Stomach (tissue), 9 donors: ENCODE measurements around the gene WWC1. TPM values are rescaled to one million over a fixed set of nuclear protein-coding genes. Genes with fewer than 3 reads are reported as not detected.
A peak's percentile ranks its signal among the peaks of the same experiment; 100 is the strongest.

Experiments
- DNase-seq, 2 donors: peaks; one replicate each; pipeline versions ENCODE4 v3.0.0 to v3.0.0-alpha.2; 2013 to 2019
- H3K27ac ChIP-seq, 5 donors: fragments of 200-600 bp in 4 of 5; sonication (generic) in 4 of 5; one replicate each; pipeline ENCODE4 v1.5.1; 2013 to 2019; ENCODE audit warnings: mild to moderate bottlenecking in 1 of 5, moderate library complexity in 1 of 5
- H3K27me3 ChIP-seq, 3 donors: fragments of 200-600 bp; sonication (generic); one replicate each; pipeline ENCODE4 v1.5.1; 2017 to 2019; ENCODE audit warnings: mixed run types in 1 of 3
- H3K36me3 ChIP-seq, 4 donors: fragments of 200-600 bp; sonication (generic); 1 replicate in 3 of 4; 2 replicates in 1 of 4; pipeline ENCODE4 v1.5.1; 2016 to 2019
- H3K4me1 ChIP-seq, 4 donors: fragments of 200-600 bp; sonication (generic); one replicate each; pipeline ENCODE4 v1.5.1; 2016 to 2019
- H3K4me3 ChIP-seq, 4 donors: fragments of 200-600 bp; sonication (generic) in 3 of 4; one replicate each; pipeline ENCODE4 v1.5.1; 2016 to 2019; ENCODE audit warnings: mild to moderate bottlenecking in 1 of 4
- H3K9me3 ChIP-seq, 4 donors: fragments of 200-600 bp; sonication (generic); one replicate each; pipeline ENCODE4 v1.5.1; 2016 to 2019
- EP300 ChIP-seq: sonication (generic); formaldehyde crosslinking; IDR thresholded peaks from one replicate; pipeline ENCODE4 v1.6.1; 2017; ENCODE audit warnings: antibody characterized with exemption
- POLR2A ChIP-seq, 4 donors: fragments of 450-650 bp; IDR thresholded peaks; one replicate each; pipeline ENCODE4 v1.6.1; 2016; ENCODE audit warnings: antibody characterized with exemption in 4 of 4, control low read depth in 2 of 4, mild to moderate bottlenecking in 1 of 4, moderate library complexity in 1 of 4
- POLR2AphosphoS5 ChIP-seq, 3 donors: sonication (generic); formaldehyde crosslinking; IDR thresholded peaks; one replicate each; pipeline ENCODE4 v1.6.1; 2016; ENCODE audit warnings: antibody characterized with exemption in 3 of 3
- WGBS, 5 donors: extraction: QIAGEN DNeasy Blood & Tissue Kit in 3 of 5; methylation state at CpG; one replicate each; pipeline versions ENCODE4 v1.1.5 to v1.1.7; 2013 to 2018; 5-methylcytosine and 5-hydroxymethylcytosine counted together
- intact Hi-C: fragments of 100-400 bp; cut with DNase I; formaldehyde crosslinking; loops from one replicate; pipeline ENCODE4 v1.15.1; 2023; ENCODE audit warnings: low total_unique reads
- polyA plus RNA-seq, 3 donors: library from polyadenylated mRNA; stranded (reverse); fragments of 200-250 nt; gene quantifications; one replicate each; pipeline ENCODE4 v1.2.3, GENCODE V29; 2013
- total RNA-seq, 5 donors: library from RNA; depleted of rRNA; stranded (reverse); fragments of >200 nt; gene quantifications; one replicate each; pipeline versions ENCODE4 v1.1.0 to v1.2.3, GENCODE V29; 2014 to 2016
- TF ChIP-seq, protein P1 (sequence below), 7 experiments: fragments of 450-650 bp in 4 of 7; fragments of 200-600 bp in 3 of 7; sonication (generic) in 3 of 7; IDR thresholded peaks; one replicate each; pipeline ENCODE4 v1.5.1; 2016 to 2019; ENCODE audit warnings: antibody characterized with exemption in 7 of 7, control low read depth in 2 of 7, mild to moderate bottlenecking in 1 of 7
- donor health status: healthy with polysubstance abuse.
- donor health status: Bipolar disorder and iron deficiency.
- donor health status: healthy.

The WWC1 gene
- total and polyA plus RNA-seq, 8 donors: 11.3 to 82.6 (median 33.4) TPM

DNA sequence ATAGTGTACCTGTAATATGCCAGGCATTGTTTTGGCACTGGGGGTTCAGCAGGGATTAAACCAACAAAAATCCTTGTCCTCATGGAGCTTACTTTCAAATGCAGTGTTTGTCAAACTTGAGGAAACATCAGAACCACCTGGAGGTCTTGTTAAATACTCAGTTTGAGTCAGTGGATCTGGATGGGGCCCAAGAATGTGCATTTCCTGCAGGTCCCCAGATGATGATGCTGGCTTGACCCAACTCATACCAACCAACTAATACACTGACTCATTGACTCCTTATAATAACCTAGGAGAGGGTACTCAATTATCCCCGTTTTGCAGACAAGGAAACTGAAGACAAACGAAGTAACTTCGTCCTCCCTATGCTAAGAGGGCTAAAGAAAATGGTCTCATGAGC is 11.3 kb downstream of the WWC1 start:
- Histone ChIP-seq H3K27ac (peak overlapping the region in 4 of 5 donors; percentile 66 to 86 (median 76)), H3K4me3 (no peak overlapping the region), H3K9me3 (no peaks in the 10 kb centered on the region), H3K36me3 (no peaks in the 10 kb centered on the region), H3K27me3 (no peaks in the 10 kb centered on the region), H3K4me1 (peaks cover 11 to 65% (median 20%) of the 10 kb centered on the region in 4 donors)
- intact Hi-C loops: no loop called here
- 67 to 79% (median 73%) methylated on average over 3 of the region's 3 CpGs for WGBS, 5 donors
- no peak for DNase-seq
- TF ChIP-seq EP300 (no peak), POLR2AphosphoS5 (IDR thresholded peaks at IDR 0.05) (no peak), POLR2A (IDR thresholded peaks at IDR 0.05) (no peak)
- TF ChIP-seq, protein P1, sequence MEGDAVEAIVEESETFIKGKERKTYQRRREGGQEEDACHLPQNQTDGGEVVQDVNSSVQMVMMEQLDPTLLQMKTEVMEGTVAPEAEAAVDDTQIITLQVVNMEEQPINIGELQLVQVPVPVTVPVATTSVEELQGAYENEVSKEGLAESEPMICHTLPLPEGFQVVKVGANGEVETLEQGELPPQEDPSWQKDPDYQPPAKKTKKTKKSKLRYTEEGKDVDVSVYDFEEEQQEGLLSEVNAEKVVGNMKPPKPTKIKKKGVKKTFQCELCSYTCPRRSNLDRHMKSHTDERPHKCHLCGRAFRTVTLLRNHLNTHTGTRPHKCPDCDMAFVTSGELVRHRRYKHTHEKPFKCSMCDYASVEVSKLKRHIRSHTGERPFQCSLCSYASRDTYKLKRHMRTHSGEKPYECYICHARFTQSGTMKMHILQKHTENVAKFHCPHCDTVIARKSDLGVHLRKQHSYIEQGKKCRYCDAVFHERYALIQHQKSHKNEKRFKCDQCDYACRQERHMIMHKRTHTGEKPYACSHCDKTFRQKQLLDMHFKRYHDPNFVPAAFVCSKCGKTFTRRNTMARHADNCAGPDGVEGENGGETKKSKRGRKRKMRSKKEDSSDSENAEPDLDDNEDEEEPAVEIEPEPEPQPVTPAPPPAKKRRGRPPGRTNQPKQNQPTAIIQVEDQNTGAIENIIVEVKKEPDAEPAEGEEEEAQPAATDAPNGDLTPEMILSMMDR (IDR thresholded peaks at IDR 0.05): no peak

- no peak for DNase-seq
- no peak overlapping the region for H3K4me3 ChIP-seq
- H3K27me3 ChIP-seq: no peaks in the 10 kb centered on the region
- peak overlapping the region; percentile 34 to 86 (median 44) for H3K27ac ChIP-seq
- TF ChIP-seq, protein P1 (IDR thresholded peaks at IDR 0.05): no peak
- no peak for TF ChIP-seq EP300
- TF ChIP-seq POLR2A (IDR thresholded peaks at IDR 0.05): no peak
- no peak for TF ChIP-seq POLR2AphosphoS5 (IDR thresholded peaks at IDR 0.05)
- no peaks in the 10 kb centered on the region for H3K9me3 ChIP-seq
- H3K36me3 ChIP-seq: no peaks in the 10 kb centered on the region
- H3K4me1 ChIP-seq: peaks cover 11 to 62% (median 20%) of the 10 kb centered on the region in 4 donors
- intact Hi-C loops: no loop called here
- 68 to 84% (median 70%) methylated on average over 5 of the region's 5 CpGs for WGBS, 5 donors
These were observed 12.1 kb downstream of the WWC1 start for GRCh38 chr5:168303393-168304025.

DNA sequence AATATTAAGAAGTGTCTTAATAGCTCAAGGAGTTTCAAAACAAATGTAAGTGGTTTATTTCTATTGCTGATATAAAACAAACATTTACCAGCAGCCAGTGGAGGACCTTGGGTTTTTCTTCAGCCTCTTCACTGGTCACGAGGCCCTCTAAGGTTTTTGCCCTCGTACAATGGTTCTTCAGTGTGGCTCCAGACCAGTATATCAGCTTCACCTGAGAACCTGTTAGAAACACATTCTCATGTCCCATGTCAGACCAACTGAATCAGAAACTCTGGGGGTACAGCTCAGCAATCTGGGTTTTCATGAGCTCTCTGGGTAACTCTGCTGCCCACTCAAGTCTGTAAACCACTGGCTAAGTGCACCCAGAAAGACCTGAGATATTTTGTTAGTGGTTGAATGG is 12.9 kb downstream of the WWC1 start:
- Histone ChIP-seq H3K9me3 (no peaks in the 10 kb centered on the region), H3K27me3 (no peaks in the 10 kb centered on the region), H3K4me3 (no peak overlapping the region), H3K27ac (peak overlapping the region in 3 of 5 donors; percentile 18 to 81 (median 49)), H3K4me1 (peaks cover 11 to 56% (median 23%) of the 10 kb centered on the region in 4 donors), H3K36me3 (no peaks in the 10 kb centered on the region)
- intact Hi-C loops: no loop called here
- TF ChIP-seq POLR2A (IDR thresholded peaks at IDR 0.05) (no peak), POLR2AphosphoS5 (IDR thresholded peaks at IDR 0.05) (no peak), EP300 (no peak)
- TF ChIP-seq, protein P1 (IDR thresholded peaks at IDR 0.05): no peak
- WGBS, 5 donors: 45 to 70% (median 60%) methylated on average over 2 of the region's 2 CpGs
- no peak for DNase-seq

- no peak for DNase-seq
- intact Hi-C loops: no loop called here
- no peaks in the 10 kb centered on the region for H3K9me3 ChIP-seq
- peaks cover 11 to 47% (median 22%) of the 10 kb centered on the region in 4 donors for H3K4me1 ChIP-seq
- 25 to 56% (median 48%) methylated on average over 7 of the region's 7 CpGs for WGBS, 5 donors
- no peak overlapping the region for H3K4me3 ChIP-seq
- H3K27ac ChIP-seq: peak overlapping the region; percentile 23 to 69 (median 49)
- no peaks in the 10 kb centered on the region for H3K27me3 ChIP-seq
- no peak for TF ChIP-seq EP300
- no peak for TF ChIP-seq POLR2AphosphoS5 (IDR thresholded peaks at IDR 0.05)
- TF ChIP-seq, protein P1 (IDR thresholded peaks at IDR 0.05): no peak
- no peak for TF ChIP-seq POLR2A (IDR thresholded peaks at IDR 0.05)
- no peaks in the 10 kb centered on the region for H3K36me3 ChIP-seq
These were observed 13.8 kb downstream of the WWC1 start for GRCh38 chr5:168305281-168305680.
